SK-N-SH treated with all-trans-retinoic acid at 6 μM for 48 hours (cell line): Measurements from ENCODE around the gene JMY.

Source experiments
- ATAC-seq: fragments of 200-7000 bp; cut with Tn5 transposase; 3 replicates; pipeline ENCODE4 v1.9.1; 2020; ENCODE audit warnings: mild to moderate bottlenecking, moderate library complexity
- ARNTL ChIP-seq: fragments of 450-650 bp; formaldehyde crosslinking; IDR thresholded peaks from 2 replicates; pipeline ENCODE4 v1.5.0; 2020; ENCODE audit warnings: low read depth, mild to moderate bottlenecking, moderate library complexity, borderline replicate concordance
- BACH2 ChIP-seq: fragments of 250-450 bp; sonication (Bioruptor Pico); IDR thresholded peaks from 2 replicates; pipeline ENCODE4 v1.9.0; 2021; ENCODE audit warnings: mild to moderate bottlenecking, borderline replicate concordance
- CSDC2 ChIP-seq: fragments of 250-450 bp; sonication (Bioruptor Pico); IDR thresholded peaks from 2 replicates; pipeline ENCODE4 v1.5.0; 2020; ENCODE audit warnings: mild to moderate bottlenecking, moderate library complexity
- ESRRG ChIP-seq: fragments of 250-450 bp; sonication (Bioruptor Pico); IDR thresholded peaks from 2 replicates; pipeline ENCODE4 v1.6.1; 2021; ENCODE audit warnings: mild to moderate bottlenecking
- GLIS3 ChIP-seq: fragments of 250-450 bp; sonication (Bioruptor Pico); IDR thresholded peaks from 2 replicates; pipeline ENCODE4 v1.5.0; 2020; ENCODE audit warnings: mild to moderate bottlenecking, moderate library complexity
- OSR1 ChIP-seq: fragments of 250-450 bp; sonication (Bioruptor Pico); IDR thresholded peaks from 2 replicates; pipeline ENCODE4 v1.8.0; 2022; ENCODE audit warnings: moderate library complexity, mild to moderate bottlenecking, inconsistent platforms
- PPARA ChIP-seq: fragments of 250-450 bp; sonication (Bioruptor Pico); IDR thresholded peaks from 2 replicates; pipeline ENCODE4 v1.5.0; 2020; ENCODE audit warnings: mild to moderate bottlenecking, borderline replicate concordance
- RARB ChIP-seq: fragments of 250-450 bp; sonication (Bioruptor Pico); IDR thresholded peaks from 2 replicates; pipeline ENCODE4 v1.8.0; 2021; ENCODE audit warnings: mild to moderate bottlenecking, moderate library complexity
- SNAI2 ChIP-seq: fragments of 250-450 bp; sonication (Bioruptor Pico); IDR thresholded peaks from 2 replicates; pipeline ENCODE4 v1.5.0; 2020; ENCODE audit warnings: mild to moderate bottlenecking, moderate library complexity
- TCF4 ChIP-seq: fragments of 250-450 bp; sonication (Bioruptor Pico); IDR thresholded peaks from 2 replicates; pipeline ENCODE4 v1.8.0; 2021; ENCODE audit warnings: mild to moderate bottlenecking, moderate library complexity, borderline replicate concordance
- TOX ChIP-seq: fragments of 250-450 bp; sonication (Bioruptor Pico); IDR thresholded peaks from 2 replicates; pipeline ENCODE4 v1.8.0; 2021; ENCODE audit warnings: mild to moderate bottlenecking, moderate library complexity, borderline replicate concordance
- ZC3H10 ChIP-seq: fragments of 250-450 bp; sonication (Bioruptor Pico); IDR thresholded peaks from 2 replicates; pipeline ENCODE4 v1.5.1; 2021; ENCODE audit warnings: mild to moderate bottlenecking, moderate library complexity
- ZFP3 ChIP-seq: fragments of 250-450 bp; sonication (Bioruptor Pico); IDR thresholded peaks from 2 replicates; pipeline ENCODE4 v1.5.0; 2020; ENCODE audit warnings: mild to moderate bottlenecking, moderate library complexity
- ZFP30 ChIP-seq: fragments of 450-650 bp; formaldehyde crosslinking; IDR thresholded peaks from 2 replicates; pipeline ENCODE4 v1.5.0; 2022; ENCODE audit warnings: mild to moderate bottlenecking, moderate library complexity
- ZNF565 ChIP-seq: fragments of 450-650 bp; formaldehyde crosslinking; conservative IDR thresholded peaks from 2 replicates; pipeline ENCODE4 v1.5.0; 2020; ENCODE audit warnings: low read depth, mild to moderate bottlenecking, moderate library complexity
- ZNF70 ChIP-seq: fragments of 450-650 bp; formaldehyde crosslinking; IDR thresholded peaks from 2 replicates; pipeline ENCODE4 v1.5.0; 2020; ENCODE audit warnings: mild to moderate bottlenecking, moderate library complexity
- ZNF8 ChIP-seq: fragments of 450-650 bp; formaldehyde crosslinking; IDR thresholded peaks from 2 replicates; pipeline ENCODE4 v1.5.0; 2020; ENCODE audit warnings: mild to moderate bottlenecking, moderate library complexity
- TF ChIP-seq, protein P1 (sequence below): fragments of 250-450 bp; sonication (Bioruptor Pico); IDR thresholded peaks from 2 replicates; pipeline ENCODE4 v1.5.0; 2020; ENCODE audit warnings: mild to moderate bottlenecking, moderate library complexity
- TF ChIP-seq, protein P2 (sequence below): fragments of 250-450 bp; sonication (Bioruptor Pico); IDR thresholded peaks from 2 replicates; pipeline ENCODE4 v1.8.0; 2020; ENCODE audit warnings: mild to moderate bottlenecking, moderate library complexity, borderline replicate concordance
- TF ChIP-seq, protein P3 (sequence below): fragments of 250-450 bp; sonication (Bioruptor Pico); IDR thresholded peaks from 2 replicates; pipeline ENCODE4 v1.5.1; 2021; ENCODE audit warnings: mild to moderate bottlenecking, moderate library complexity
- TF ChIP-seq, protein P4 (sequence below): fragments of 250-450 bp; sonication (Bioruptor Pico); IDR thresholded peaks from 2 replicates; pipeline ENCODE4 v1.8.0; 2021; ENCODE audit warnings: low read depth, mild to moderate bottlenecking, moderate library complexity, borderline replicate concordance
- TF ChIP-seq, protein P5 (sequence below): fragments of 250-450 bp; sonication (Bioruptor Pico); IDR thresholded peaks from 2 replicates; pipeline ENCODE4 v1.5.1; 2020; ENCODE audit warnings: low read depth, mild to moderate bottlenecking, moderate library complexity

JMY gene

DNA sequence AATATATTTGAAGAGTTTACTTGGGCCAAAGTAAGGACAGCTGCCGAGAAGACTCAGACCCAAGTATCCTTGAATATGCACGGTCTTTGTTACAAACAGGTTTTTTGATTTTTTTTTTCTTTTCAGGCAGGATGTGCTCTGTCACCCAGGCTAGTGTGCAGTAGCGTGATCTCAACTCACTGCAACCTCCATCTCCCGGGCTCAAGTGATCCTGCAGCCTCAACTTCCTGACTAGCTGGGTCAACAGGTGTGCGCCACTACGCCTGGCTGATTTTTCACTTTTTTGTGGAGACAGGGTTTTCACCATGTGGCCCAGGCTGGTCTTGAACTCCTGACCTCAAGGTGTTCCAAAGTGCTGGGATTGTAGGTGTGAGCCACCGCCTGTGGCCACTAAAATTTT lies 27.4 kb downstream of the JMY start:
- TF ChIP-seq ESRRG (CRISPR knock-in tag), result no peak
- TF ChIP-seq TCF4 (CRISPR knock-in tag), result no peak
- TF ChIP-seq ZNF70 (CRISPR knock-in tag), result no peak
- no peak for TF ChIP-seq PPARA (CRISPR knock-in tag)
- no peak for TF ChIP-seq ZNF8 (CRISPR knock-in tag)
- no peak for TF ChIP-seq ZNF565 (CRISPR knock-in tag)
- TF ChIP-seq, protein P1, sequence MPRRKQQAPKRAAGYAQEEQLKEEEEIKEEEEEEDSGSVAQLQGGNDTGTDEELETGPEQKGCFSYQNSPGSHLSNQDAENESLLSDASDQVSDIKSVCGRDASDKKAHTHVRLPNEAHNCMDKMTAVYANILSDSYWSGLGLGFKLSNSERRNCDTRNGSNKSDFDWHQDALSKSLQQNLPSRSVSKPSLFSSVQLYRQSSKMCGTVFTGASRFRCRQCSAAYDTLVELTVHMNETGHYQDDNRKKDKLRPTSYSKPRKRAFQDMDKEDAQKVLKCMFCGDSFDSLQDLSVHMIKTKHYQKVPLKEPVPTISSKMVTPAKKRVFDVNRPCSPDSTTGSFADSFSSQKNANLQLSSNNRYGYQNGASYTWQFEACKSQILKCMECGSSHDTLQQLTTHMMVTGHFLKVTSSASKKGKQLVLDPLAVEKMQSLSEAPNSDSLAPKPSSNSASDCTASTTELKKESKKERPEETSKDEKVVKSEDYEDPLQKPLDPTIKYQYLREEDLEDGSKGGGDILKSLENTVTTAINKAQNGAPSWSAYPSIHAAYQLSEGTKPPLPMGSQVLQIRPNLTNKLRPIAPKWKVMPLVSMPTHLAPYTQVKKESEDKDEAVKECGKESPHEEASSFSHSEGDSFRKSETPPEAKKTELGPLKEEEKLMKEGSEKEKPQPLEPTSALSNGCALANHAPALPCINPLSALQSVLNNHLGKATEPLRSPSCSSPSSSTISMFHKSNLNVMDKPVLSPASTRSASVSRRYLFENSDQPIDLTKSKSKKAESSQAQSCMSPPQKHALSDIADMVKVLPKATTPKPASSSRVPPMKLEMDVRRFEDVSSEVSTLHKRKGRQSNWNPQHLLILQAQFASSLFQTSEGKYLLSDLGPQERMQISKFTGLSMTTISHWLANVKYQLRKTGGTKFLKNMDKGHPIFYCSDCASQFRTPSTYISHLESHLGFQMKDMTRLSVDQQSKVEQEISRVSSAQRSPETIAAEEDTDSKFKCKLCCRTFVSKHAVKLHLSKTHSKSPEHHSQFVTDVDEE, result no peak
- no peak for TF ChIP-seq ZFP3 (CRISPR knock-in tag)
- TF ChIP-seq CSDC2, result no peak
- no peak for TF ChIP-seq GLIS3 (CRISPR knock-in tag)
- TF ChIP-seq SNAI2 (CRISPR knock-in tag), result no peak
- TF ChIP-seq ZC3H10 (CRISPR knock-in tag), result no peak
- TF ChIP-seq BACH2 (CRISPR knock-in tag), result no peak
- TF ChIP-seq, protein P2, sequence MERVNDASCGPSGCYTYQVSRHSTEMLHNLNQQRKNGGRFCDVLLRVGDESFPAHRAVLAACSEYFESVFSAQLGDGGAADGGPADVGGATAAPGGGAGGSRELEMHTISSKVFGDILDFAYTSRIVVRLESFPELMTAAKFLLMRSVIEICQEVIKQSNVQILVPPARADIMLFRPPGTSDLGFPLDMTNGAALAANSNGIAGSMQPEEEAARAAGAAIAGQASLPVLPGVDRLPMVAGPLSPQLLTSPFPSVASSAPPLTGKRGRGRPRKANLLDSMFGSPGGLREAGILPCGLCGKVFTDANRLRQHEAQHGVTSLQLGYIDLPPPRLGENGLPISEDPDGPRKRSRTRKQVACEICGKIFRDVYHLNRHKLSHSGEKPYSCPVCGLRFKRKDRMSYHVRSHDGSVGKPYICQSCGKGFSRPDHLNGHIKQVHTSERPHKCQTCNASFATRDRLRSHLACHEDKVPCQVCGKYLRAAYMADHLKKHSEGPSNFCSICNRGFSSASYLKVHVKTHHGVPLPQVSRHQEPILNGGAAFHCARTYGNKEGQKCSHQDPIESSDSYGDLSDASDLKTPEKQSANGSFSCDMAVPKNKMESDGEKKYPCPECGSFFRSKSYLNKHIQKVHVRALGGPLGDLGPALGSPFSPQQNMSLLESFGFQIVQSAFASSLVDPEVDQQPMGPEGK (CRISPR knock-in tag), result no peak
- no peak for TF ChIP-seq OSR1
- no peak for TF ChIP-seq ZFP30 (CRISPR knock-in tag)
- TF ChIP-seq RARB, result no peak
- TF ChIP-seq TOX (CRISPR knock-in tag), result no peak
- no peak for ATAC-seq

DNA sequence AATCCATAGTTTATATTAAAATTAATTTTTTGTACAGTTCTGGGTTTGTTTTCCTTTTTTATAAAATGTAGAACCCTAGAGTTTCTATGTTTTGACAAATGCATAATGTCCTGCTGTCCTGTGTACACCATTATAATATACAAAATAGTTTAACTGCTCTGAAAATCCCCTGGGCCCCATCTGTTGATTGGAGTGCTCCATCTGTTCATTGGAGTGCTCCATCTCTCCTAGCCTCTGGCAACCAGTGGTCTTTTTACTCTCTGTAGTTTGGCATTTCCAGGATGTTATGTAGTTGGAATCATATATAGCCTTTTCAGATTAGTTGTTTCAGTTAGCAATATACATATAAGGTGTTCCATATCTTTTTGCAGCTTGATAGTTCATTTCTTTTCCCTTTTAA lies 31.2 kb downstream of the JMY start:
- ATAC-seq, result no peak

More for the DNA sequence above, 31.2 kb downstream of the JMY start:
- TF ChIP-seq, protein P3, sequence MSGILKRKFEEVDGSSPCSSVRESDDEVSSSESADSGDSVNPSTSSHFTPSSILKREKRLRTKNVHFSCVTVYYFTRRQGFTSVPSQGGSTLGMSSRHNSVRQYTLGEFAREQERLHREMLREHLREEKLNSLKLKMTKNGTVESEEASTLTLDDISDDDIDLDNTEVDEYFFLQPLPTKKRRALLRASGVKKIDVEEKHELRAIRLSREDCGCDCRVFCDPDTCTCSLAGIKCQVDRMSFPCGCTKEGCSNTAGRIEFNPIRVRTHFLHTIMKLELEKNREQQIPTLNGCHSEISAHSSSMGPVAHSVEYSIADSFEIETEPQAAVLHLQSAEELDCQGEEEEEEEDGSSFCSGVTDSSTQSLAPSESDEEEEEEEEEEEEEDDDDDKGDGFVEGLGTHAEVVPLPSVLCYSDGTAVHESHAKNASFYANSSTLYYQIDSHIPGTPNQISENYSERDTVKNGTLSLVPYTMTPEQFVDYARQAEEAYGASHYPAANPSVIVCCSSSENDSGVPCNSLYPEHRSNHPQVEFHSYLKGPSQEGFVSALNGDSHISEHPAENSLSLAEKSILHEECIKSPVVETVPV (CRISPR knock-in tag), result no peak
- TF ChIP-seq ZFP3 (CRISPR knock-in tag) (no peak), SNAI2 (CRISPR knock-in tag) (no peak), ARNTL (CRISPR knock-in tag) (no peak), BACH2 (CRISPR knock-in tag) (no peak), ZNF8 (CRISPR knock-in tag) (no peak), OSR1 (no peak)
- TF ChIP-seq, protein P4, sequence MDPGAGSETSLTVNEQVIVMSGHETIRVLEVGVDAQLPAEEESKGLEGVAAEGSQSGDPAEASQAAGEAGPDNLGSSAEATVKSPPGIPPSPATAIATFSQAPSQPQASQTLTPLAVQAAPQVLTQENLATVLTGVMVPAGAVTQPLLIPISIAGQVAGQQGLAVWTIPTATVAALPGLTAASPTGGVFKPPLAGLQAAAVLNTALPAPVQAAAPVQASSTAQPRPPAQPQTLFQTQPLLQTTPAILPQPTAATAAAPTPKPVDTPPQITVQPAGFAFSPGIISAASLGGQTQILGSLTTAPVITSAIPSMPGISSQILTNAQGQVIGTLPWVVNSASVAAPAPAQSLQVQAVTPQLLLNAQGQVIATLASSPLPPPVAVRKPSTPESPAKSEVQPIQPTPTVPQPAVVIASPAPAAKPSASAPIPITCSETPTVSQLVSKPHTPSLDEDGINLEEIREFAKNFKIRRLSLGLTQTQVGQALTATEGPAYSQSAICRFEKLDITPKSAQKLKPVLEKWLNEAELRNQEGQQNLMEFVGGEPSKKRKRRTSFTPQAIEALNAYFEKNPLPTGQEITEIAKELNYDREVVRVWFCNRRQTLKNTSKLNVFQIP (CRISPR knock-in tag), result no peak
- TF ChIP-seq, protein P5, sequence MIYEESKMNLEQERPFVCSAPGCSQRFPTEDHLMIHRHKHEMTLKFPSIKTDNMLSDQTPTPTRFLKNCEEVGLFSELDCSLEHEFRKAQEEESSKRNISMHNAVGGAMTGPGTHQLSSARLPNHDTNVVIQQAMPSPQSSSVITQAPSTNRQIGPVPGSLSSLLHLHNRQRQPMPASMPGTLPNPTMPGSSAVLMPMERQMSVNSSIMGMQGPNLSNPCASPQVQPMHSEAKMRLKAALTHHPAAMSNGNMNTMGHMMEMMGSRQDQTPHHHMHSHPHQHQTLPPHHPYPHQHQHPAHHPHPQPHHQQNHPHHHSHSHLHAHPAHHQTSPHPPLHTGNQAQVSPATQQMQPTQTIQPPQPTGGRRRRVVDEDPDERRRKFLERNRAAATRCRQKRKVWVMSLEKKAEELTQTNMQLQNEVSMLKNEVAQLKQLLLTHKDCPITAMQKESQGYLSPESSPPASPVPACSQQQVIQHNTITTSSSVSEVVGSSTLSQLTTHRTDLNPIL, result no peak
